CD4-positive, alpha-beta T cell treated with Interferon alpha-2 for 1 hour (primary cell): Measurements from ENCODE around the gene ADSL.

Source experiments
- DNase-seq, 2 donors: peaks; one replicate each; pipeline ENCODE4 v3.0.0-alpha.2; 2020 to 2022

Gene ADSL

DNA sequence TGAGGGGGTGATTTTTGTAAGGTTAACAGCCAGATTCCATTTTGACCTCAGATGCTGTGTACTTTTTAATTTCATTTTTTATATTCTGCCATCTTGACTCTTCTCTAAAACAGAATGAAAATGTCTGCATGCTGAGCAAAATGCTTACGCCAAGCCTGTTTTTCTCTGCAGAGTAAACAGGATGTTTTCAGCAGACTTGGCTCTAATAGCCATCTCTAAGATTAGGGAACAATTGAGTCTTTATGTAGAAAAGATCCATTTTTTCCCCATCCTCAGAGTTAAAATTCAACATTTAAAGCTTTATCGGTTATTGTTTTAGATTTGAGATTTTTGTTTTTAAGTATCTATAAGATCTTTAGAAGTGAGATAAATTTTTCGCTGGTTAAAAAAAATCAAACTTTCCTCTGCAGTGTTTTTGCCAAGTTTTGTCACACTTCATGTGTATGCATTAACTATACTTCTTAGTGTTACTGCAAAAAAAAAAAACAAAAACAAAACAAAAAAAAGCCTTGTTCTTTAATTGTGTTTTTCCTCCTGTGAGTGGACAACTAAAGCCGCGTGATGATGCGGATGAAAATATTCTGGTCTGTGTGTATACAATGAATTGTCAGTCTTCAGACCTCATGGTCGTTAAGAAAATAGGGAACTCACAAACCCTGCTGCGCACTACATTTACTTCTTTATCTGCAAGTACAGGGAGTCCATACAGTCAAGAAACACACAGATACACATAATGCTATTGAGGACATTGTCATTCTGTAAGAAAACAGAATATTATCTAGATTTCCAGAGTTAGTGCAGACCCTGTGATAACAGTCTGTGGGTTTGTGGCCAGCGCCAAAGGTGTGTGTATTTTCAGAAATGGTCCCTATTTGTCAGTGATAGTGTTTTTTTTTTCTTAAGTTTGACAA is 17.5 kb upstream of the ADSL start:
- no peak for DNase-seq

DNA sequence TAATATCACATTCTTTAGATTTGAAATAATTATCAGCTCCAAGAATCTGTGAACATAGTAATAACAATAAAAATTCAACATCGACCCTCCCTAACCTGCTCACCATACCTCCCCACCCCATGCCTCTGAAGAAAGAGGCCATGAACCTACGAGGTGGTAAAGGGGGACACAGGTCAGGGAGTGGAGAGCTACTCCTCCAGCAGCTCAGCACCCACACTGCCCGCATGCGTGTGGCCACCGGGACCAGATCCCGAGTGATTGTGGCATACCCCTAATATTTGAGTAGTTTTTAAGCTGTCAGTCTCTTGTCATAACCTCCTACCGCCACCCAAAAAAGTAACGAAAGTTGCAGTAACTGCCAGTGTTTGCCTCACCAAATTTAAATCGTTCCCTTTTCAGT is 16.8 kb upstream of the ADSL start:
- DNase-seq: no peak

GRCh38 chr22:40330086-40330485 is 16.2 kb upstream of the ADSL start:
- no peak for DNase-seq

- DNase-seq: no peak
These were observed 15.7 kb upstream of the ADSL start for GRCh38 chr22:40330615-40331014.

DNA sequence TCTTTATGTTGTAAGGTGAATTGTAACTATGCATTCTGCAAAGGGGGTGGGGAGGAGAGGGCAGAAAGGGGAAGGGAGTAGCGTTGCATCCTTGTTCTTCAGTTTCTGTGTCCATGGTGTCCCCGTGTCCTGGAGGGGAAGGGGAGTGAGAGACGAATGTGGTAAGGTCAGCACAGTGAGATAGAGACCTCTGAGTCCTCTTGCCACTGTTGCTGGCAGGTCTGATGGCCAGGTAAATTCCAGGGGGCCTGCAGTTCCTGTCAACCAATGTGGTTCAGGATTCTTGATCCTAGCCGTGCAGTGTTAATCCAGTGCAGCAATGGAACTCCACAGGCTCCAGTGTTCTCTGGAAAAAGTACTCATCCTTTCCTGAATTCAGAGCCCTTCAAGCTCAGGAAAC is 14.6 kb upstream of the ADSL start:
- no peak for DNase-seq

- no peak for DNase-seq
These were observed 13.9 kb upstream of the ADSL start for GRCh38 chr22:40332319-40332781.

DNA sequence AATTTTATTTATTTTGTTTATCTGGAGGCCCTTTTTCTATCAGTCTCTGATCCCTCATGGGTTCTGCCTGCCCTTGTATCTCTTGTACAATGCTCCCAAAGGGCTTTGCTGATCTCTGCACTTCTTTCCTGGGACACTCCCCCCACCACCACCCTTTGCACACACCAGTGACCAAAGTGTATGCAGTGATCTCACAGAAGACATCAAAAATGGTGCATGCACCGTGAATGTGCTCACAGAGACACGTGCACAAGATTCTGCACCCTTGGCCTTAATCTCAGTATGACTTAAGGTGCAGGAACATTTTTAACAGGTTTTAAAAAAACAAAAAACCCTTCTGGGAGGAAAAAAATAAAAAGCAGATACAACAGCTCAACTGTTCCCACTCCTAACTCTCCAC is 12.2 kb upstream of the ADSL start:
- no peak for DNase-seq

DNA sequence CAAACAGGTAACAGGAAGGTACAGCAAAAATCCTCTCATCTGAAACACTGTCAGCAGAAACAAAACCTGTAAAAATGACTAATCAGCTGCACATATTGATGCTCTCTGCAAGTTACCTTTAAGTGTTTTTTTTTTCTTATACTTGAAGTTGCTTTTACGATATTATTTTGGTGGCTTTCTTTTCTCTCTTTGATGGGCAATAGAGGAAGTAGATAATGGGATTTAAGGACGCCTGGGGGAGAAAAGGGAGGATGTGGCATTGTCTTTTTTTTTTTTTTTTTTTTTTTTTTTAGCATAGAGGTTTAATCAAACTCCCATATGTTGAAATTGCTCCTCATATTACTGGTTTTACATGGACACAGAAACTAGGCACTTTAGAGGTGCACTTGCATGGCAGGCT is 11.4 kb upstream of the ADSL start:
- peak in 1 of 2 donors; percentile 64 for DNase-seq

DNA sequence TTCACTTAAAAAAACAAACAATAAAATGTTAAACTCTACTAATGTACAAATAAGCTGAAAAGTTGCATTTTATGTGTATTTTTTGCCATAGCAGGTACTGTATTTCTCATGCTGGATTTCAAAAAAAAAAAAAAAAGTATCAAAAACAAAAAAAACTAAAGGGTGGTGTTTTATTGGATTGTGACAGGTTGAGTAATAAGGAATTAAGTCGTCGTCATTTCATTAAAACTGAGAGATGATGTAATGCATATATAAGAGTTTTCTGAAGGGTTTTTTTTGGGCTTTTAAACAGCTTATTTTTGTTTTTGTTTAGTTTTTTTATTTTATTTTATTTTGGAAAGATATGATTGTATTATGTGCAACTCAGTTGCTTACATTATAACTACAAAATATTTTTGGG is 10.9 kb upstream of the ADSL start:
- no peak for DNase-seq

- DNase-seq: no peak
These were observed 6.3 kb upstream of the ADSL start for GRCh38 chr22:40340044-40340443.

DNA sequence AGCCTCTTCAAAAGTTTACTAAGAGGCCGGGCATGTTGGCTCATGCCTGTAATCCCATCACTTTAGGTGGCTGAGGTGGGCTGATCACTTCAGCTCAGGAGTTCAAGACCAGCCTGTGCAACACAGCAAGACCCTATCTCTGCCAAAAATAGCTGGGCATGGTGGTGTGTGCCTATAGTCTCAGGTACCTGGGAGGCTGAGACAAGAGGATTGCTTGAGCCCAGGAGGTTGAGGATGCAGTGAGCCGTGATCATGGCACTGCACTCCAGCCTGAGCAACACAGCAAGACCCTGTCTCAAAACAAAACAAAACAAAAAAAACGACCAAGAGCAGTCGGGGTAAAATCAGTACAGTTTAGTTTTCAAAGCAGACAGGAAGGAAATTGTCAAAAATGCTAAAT is 4.7 kb upstream of the ADSL start:
- no peak for DNase-seq

- DNase-seq: no peak
These were observed 3.8 kb upstream of the ADSL start for GRCh38 chr22:40342521-40342920.

GRCh38 chr22:40345271-40345670 is 1.0 kb upstream of the ADSL start:
- peak in 1 of 2 donors; percentile 50 for DNase-seq

DNA sequence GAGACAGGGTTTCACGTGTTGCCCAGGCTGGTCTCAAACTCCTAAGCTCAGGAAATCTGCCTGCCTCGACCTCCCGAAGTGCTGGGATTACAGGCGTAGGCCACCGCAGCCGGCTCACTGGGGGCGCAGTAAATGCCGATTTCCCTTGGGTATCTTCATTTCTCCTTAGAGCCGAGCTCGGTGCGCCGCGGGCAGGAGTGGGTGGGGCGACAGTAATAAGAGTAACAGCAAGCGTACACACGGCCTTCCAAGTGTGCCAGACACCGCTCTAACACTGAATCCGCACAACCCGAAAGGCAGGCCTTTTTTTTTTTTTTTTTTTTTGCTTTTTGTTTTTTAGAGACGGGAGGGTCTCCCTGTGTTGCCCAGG is 500 bp upstream of the ADSL start:
- DNase-seq: peak; percentile 35 to 61

GRCh38 chr22:40347300-40347699 is 1.0 kb downstream of the ADSL start:
- DNase-seq: no peak

DNA sequence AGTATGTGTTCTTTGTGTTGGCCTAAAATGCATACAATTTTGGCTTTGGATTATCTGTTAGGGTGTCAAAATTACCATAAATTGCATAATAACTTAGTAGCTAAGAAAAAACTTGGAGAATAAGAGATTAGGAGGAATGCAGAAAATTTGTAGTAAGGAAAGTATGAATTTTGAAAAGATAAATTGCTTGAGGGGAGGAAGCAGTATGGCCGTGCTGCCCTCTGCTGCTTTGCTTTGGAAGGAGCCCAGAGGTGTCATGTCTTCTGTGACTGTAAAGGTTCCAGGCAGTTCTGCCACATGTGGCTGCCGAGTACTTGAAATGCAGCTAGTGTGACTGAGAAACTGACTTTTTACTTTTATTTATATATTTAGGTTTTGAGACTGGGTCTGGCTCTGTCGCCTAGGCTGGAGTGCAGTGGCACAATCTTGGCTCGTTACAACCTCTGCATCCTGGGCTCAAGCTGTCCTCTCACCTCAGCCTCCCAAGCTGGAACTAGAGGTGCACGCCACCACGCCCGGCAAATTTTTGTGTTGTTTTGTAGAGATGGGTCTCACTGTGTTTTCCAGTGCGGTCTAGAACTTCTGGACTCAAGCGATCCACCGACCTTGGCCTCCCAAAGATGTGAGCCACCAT is 1.8 kb downstream of the ADSL start:
- DNase-seq: peak; percentile 64 to 76

- DNase-seq: no peak
These were observed 6.5 kb downstream of the ADSL start for GRCh38 chr22:40352763-40353162.

GRCh38 chr22:40361100-40361499 is 14.8 kb downstream of the ADSL start:
- no peak for DNase-seq

DNA sequence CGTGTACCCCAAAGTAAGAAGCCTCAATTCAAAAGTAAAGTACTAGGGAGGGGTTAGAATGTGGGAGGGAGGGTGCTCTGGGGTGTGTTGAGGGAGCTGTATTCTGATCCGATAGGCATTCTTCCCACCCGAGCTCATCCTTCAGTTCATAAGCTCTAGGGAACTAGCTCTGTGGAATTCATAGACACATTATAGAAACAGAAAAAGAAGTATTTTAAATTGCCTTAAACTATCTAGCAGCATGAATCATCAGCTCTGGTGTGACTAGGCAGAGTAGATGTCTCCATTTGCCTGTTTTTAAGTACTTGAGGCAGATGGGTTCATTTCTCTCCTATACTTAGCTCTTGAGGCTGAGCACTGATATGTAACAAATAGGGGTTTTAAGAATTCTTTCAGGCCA is 16.8 kb downstream of the ADSL start:
- no peak for DNase-seq

- DNase-seq: no peak
These were observed 18.1 kb downstream of the ADSL start for GRCh38 chr22:40364431-40364830.

DNA sequence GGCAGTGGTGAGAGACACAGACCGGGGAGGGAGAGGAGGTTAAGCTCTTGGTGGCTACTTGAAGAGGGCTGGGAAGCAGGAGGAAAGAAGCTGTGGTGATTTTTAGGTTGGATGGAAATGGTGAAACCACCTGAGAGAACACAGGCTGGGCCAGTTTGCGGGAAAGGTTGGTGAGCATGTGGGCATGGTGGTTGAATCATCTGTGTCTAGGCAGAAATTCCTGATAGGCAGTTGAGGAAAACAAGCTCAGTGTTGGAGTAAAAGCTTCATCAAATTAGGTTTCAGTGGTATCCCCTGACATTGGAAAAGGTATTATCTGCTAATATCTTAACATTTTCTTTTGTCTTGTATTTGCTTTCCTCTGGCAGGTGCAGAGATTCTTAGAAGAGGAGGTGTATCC is 19.8 kb downstream of the ADSL start:
- no peak for DNase-seq

DNA sequence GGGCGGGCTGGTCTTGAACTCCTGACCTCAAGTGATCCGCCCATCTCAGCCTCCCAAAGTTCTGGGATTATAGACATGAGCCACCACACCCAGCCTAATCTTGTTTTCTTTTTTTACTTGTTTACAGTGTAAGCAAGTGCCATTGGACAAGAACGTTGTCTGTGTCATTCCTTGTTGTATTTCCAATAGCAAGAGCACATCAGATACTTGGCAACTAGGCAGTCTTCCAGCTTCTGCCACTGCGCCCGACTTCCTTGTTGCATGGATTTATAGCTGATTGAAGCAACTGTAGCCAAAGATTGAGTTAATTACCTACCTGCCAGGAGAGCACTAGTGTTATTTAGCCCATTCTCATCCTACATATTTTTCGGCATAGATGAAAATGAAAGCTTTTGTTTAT is 21.0 kb downstream of the ADSL start:
- DNase-seq: no peak

- DNase-seq: no peak
These were observed 21.7 kb downstream of the ADSL start for GRCh38 chr22:40368016-40368415.

DNA sequence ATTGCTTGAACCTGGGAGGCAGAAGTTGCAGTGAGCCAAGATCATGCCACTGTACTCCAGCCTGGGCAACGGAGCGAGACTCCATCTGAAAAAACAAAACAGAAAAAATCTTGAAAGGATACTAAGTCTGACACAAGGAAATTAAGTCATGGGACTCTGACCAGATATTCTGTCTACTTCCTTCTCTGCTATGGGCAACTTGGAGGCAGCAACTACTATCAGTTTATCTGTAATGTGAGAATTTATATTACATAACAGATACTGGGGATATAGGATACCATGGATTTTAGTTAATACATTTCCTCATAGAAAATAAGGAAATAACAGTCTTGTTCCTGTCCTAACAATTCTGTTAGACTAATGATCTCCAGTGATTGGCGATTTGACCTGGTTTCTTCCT is 22.5 kb downstream of the ADSL start:
- DNase-seq: no peak

GRCh38 chr22:40374567-40374966 is 28.3 kb downstream of the ADSL start:
- DNase-seq: no peak
